Fibroblast of pulmonary artery (primary cell): ENCODE measurements around the gene CACNA1B.

Experiments
- DNase-seq: peaks from one replicate; pipeline ENCODE4 v3.0.0-alpha.2; 2010; ENCODE audit warnings: low read depth
- H3K4me3 ChIP-seq: replicated peaks from 2 replicates; pipeline ENCODE4 v1.5.1; 2011; ENCODE audit warnings: low read depth, mild to moderate bottlenecking, control low read depth, low read length, moderate library complexity
- TF ChIP-seq, protein P1 (sequence below): IDR thresholded peaks from 2 replicates; pipeline ENCODE4 v1.5.1; 2011; ENCODE audit warnings: mild to moderate bottlenecking, control low read depth, low read length, inconsistent platforms; ENCODE audit errors: missing control alignments

Gene CACNA1B

DNA sequence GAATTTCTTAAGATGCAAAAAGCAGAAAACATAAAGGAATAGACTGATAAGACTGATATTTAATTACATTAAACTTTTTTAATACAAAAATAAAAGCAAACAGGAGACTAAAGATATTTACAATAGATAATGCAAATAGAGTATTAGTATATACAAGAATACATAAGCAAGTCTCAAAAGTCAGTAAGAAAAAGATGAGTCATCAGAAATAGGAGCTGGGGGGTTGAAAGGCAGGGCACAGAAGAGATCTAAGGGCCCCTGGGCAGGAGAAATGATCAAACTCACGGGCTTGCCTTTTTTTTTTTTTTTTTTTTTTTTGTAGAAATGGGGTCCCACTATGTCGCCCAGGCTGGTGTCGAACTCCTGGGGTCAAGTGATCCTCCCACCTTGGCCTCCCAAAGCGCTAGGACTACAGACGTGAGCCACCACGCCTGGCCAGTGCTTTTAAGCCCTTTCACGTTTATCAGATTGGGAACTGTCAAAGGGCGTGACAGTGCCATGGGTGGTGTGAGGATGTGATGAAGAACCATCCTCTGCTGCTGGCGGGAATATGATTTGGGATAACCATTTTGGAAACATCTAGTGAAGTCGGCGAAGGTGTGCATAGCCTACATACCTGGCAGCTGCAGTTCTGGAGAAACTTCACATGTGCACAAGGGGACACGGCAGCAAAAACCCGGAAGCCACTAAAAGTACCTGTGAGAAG is 126.1 kb downstream of the CACNA1B start:
- no peak for DNase-seq
- H3K4me3 ChIP-seq: no peak overlapping the region
- TF ChIP-seq, protein P1, sequence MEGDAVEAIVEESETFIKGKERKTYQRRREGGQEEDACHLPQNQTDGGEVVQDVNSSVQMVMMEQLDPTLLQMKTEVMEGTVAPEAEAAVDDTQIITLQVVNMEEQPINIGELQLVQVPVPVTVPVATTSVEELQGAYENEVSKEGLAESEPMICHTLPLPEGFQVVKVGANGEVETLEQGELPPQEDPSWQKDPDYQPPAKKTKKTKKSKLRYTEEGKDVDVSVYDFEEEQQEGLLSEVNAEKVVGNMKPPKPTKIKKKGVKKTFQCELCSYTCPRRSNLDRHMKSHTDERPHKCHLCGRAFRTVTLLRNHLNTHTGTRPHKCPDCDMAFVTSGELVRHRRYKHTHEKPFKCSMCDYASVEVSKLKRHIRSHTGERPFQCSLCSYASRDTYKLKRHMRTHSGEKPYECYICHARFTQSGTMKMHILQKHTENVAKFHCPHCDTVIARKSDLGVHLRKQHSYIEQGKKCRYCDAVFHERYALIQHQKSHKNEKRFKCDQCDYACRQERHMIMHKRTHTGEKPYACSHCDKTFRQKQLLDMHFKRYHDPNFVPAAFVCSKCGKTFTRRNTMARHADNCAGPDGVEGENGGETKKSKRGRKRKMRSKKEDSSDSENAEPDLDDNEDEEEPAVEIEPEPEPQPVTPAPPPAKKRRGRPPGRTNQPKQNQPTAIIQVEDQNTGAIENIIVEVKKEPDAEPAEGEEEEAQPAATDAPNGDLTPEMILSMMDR: no peak

DNA sequence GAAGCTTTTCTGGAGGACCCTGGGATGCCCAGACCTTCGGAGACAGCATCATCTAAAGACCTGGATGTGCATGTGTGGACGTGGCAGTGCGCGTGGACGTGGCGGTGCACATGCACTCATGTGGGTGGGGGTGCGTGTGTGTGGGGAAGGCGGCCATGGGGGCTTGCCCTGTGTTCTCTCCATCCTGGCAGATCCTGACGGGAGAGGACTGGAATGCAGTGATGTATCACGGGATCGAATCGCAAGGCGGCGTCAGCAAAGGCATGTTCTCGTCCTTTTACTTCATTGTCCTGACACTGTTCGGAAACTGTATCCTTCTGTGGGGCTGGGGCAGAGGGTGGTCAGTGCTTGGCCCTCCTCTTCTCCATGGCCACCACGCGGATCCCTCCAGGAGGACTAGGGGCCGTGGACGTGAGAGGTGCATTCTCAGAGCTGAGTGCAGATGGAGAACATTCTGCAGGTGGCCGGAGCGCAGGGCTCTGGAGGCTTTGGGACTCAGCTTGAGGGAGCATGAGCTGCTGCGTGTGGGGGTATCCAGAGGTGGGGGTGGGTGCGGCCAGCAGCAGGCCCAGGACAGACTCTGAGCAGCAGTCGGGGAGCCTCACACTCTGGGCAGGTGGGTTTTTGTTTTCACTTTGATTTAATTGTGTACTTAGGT is 129.1 kb downstream of the CACNA1B start:
- no peak overlapping the region for H3K4me3 ChIP-seq
- DNase-seq: no peak
- TF ChIP-seq, protein P1: no peak

DNA sequence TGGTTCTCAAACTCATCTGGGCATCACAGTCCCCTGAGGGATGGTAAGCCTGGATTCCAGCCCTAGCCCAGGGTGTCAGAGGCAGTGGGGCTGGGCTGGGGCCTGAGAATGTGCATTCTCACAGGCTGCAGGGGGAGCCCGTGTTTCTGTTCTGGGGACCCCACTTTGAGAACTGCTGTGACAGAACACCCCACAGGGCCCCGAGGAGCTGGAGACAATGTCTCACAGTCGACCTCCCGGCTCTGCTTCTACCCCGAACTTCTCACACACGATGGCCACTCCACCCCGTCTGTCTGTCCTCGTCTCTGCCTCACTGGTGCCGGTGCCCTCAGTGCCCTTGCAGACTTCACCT is 130.0 kb downstream of the CACNA1B start:
- TF ChIP-seq, protein P1: no peak
- H3K4me3 ChIP-seq: no peak overlapping the region
- DNase-seq: no peak

DNA sequence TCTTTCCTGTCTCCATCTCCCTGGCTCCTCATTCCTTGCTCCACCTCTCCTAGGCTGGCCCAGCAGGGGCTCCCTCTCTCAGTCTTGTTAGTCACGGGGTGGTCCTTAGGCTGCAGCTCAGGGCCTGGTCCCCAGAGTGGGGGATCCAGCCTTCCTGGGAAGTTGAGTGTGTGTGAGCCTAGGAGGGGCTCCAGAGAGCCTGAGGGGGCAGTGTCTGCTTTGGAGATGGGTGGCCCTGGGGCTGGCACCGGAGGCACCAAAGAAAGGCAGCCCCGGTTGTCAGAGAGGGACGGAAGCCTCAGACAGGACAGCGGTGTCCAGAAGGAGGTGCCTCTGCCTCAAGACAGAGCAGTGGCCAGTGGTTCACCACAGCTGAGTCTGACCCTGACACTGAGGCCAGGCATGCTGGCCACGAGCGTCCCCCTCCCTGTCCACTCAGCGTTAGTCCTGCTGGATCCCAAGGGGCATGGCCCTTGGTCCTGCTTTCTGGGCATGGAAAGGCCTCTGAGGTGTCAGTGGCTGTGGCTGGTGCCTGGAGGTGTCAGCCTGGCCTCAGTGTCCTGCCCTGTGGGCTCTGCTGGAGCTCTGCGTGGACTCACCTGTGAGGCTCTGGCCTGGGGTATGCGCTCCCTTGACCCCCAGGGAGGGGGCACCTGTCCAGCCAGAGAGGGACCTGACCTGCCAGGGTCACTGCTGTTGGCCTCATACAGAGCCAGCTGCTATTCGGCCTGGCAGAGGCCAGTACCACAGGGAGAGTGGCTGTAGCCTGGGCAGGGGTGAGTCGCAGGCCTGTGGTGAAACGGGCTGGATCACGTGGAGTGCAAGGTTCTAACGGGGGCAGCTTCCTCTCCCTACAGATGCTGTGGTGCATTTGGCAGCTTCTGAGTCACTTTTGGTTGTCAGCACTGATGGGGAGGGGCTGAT is 130.6 kb downstream of the CACNA1B start:
- DNase-seq: no peak
- no peak overlapping the region for H3K4me3 ChIP-seq
- TF ChIP-seq, protein P1: no peak

DNA sequence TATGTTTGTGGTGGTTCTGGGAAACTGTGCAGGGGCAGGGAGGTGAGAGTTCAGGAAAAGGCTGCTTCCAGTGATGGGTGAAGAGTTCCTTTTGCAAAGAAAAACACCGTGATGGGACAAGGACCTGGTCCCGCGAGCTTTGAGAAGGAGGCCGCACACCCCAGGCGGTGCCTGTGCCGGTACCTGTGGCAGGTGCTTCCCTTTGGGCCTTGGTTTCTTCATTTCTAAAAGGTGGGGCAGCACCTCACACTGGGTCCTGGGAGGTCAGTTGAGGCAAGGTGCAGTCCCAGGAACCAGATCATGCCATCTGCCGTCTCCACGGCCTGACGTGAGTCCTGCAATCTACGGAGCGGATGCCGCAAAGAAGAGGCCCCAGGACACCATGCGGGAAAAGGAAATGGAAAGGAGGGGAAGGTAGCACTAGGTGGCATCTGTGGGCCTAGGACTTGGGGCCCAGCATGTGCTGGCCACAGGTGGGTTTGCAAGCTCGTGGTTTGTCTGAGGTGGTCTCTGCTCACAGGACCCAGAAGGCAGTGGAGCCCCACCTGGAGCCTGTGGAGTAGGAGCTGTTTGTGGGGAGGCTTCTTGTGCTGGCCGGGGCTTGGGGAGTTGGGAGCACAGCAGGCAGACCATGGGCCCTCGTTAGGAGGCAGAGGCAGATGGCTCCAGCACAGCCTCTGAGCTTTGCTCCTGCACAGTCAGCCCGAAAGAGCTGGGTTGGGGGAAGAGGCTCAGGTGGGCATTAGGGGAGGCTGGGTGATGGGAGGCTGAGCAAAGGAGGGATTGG is 131.6 kb downstream of the CACNA1B start:
- TF ChIP-seq, protein P1: no peak

DNA sequence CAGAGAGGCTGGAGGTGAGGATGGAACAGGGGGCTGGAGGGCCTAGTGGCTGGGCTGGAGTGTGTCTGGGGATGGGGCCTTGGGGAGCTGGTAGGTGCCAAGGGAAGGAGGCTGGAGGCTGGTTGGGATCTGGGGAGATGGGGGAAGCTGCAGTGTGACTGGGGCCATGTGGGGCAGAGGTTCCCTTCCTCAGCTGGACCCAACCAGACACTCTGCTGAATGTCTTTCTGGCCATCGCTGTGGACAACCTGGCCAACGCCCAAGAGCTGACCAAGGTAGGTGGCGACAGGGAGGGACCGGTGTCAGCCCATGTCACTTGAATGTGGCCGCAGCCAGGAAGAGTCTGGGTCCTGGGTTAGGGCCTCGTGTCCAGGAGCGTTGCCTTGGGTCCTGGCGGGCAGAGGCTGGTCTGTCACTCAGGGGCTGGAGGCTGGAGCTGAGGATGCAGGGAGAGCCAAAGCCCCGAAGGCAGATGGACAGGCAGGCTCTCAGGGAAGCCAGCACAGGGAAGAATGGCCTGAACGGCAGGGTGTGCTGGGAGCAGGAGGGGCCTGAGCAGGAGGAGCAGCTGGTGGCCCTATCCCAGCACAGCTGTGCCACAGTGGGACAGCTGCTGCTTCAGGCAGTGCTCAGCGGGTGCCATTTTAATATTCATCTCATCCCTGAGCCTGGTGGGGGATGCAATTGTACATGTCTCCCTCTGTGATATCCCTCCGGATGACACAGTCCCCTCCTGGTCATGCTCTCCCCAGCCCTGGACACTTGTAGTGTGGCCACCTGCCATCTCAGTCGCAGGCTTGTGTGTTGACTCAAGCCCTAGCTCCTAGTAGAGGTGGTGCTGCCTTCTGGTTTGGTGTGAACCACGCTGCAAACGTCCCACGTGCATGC is 132.5 kb downstream of the CACNA1B start:
- no peak overlapping the region for H3K4me3 ChIP-seq
- DNase-seq: no peak
- TF ChIP-seq, protein P1: no peak

More for the DNA sequence above, 131.6 kb downstream of the CACNA1B start:
- no peak for DNase-seq
- H3K4me3 ChIP-seq: no peak overlapping the region
